Activated naive CD4-positive, alpha-beta T cell treated with anti-CD3 and anti-CD28 coated beads, Interleukin-2, amount 50 U/mL, for 16 hours (primary cell): ENCODE measurements around the gene MTHFD2L.
"Not testable (repeated sequence)": the region's sequence is repeated elsewhere in the genome, so short reads cannot be mapped to it uniquely, and the experiment has no call there.

Experiments used
- DNase-seq: peaks from one replicate; pipeline ENCODE4 v3.0.0-alpha.2; 2020

Gene MTHFD2L

GRCh38 chr4:74157561-74158465, at the start of gene MTHFD2L:
TSS of gene MTHFD2L (plus strand) at chr4:74158118. CDS start at chr4:74158139, 21 bp downstream.
- peak; percentile 84 for DNase-seq

GRCh38 chr4:74108457-74109115, 49.3 kb upstream of the MTHFD2L start:
- DNase-seq = no peak

GRCh38 chr4:74109116-74109869, 48.6 kb upstream of the MTHFD2L start:
- DNase-seq = no peak

- no peak for DNase-seq
Observed at GRCh38 chr4:74109870-74110605, 47.9 kb upstream of the MTHFD2L start.

- no peak for DNase-seq
Observed at GRCh38 chr4:74110670-74111069, 47.2 kb upstream of the MTHFD2L start.

GRCh38 chr4:74111306-74111975, 46.5 kb upstream of the MTHFD2L start:
- DNase-seq = no peak

GRCh38 chr4:74111990-74112389, 45.9 kb upstream of the MTHFD2L start:
- DNase-seq = no peak

GRCh38 chr4:74112399-74113105, 45.4 kb upstream of the MTHFD2L start:
- DNase-seq = no peak

GRCh38 chr4:74114234-74114633, 43.7 kb upstream of the MTHFD2L start:
- no peak for DNase-seq

GRCh38 chr4:74117024-74117534, 40.8 kb upstream of the MTHFD2L start:
- DNase-seq = no peak

- no peak for DNase-seq
Observed at GRCh38 chr4:74118600-74119338, 39.1 kb upstream of the MTHFD2L start.

- DNase-seq = no peak
Observed at GRCh38 chr4:74120086-74120485, 37.8 kb upstream of the MTHFD2L start.

GRCh38 chr4:74121643-74122579, 36.0 kb upstream of the MTHFD2L start:
- no peak for DNase-seq

GRCh38 chr4:74123065-74123728, 34.7 kb upstream of the MTHFD2L start:
- DNase-seq = no peak

GRCh38 chr4:74125029-74125428, 32.9 kb upstream of the MTHFD2L start:
- no peak for DNase-seq

GRCh38 chr4:74127745-74128144, 30.2 kb upstream of the MTHFD2L start:
- no peak for DNase-seq

GRCh38 chr4:74130843-74131242, 27.1 kb upstream of the MTHFD2L start:
- not testable (repeated sequence) for DNase-seq

- DNase-seq = not testable (repeated sequence)
Observed at GRCh38 chr4:74132188-74132587, 25.7 kb upstream of the MTHFD2L start.

GRCh38 chr4:74132944-74133343, 25.0 kb upstream of the MTHFD2L start:
- no peak for DNase-seq
